A549 (cell line): ENCODE measurements around the gene GOLGA3.

Experiments used
- CHD2 ChIP-seq: fragments of 150-350 bp; IDR thresholded peaks from 2 replicates; pipeline ENCODE4 v1.6.1; 2014; ENCODE audit warnings: low read length; ENCODE audit not compliant: partially characterized antibody
- FOSL2 ChIP-seq, 2 experiments: fragments of 450-650 bp in 1 of 2; fragments of >200 bp in 1 of 2; sonication (Bioruptor Twin) in 1 of 2; formaldehyde crosslinking; IDR thresholded peaks; 2 replicates each; pipeline versions ENCODE4 v1.5.0 to v1.6.1; 2016 to 2020; ENCODE audit warnings: mild to moderate bottlenecking in 1 of 2, moderate library complexity in 1 of 2
- MAZ ChIP-seq: fragments of 150-350 bp; IDR thresholded peaks from 2 replicates; pipeline ENCODE4 v1.6.1; 2014; ENCODE audit warnings: antibody characterized with exemption, low read depth, low read length, borderline replicate concordance
- POLR2A ChIP-seq: IDR thresholded peaks from 2 replicates; pipeline ENCODE4 v1.6.1; 2012; ENCODE audit warnings: mild to moderate bottlenecking, low read length
- RAD21 ChIP-seq, 2 experiments: fragments of >200 bp in 1 of 2; sonication (Bioruptor Twin) in 1 of 2; formaldehyde crosslinking in 1 of 2; IDR thresholded peaks in 1 of 2; conservative IDR thresholded peaks in 1 of 2; 2 replicates in 1 of 2; 3 replicates in 1 of 2; pipeline ENCODE4 v1.6.1; 2012 to 2018; ENCODE audit warnings: inconsistent platforms in 1 of 2
- RCOR1 ChIP-seq: fragments of 150-350 bp; IDR thresholded peaks from 2 replicates; pipeline ENCODE4 v1.6.1; 2014; ENCODE audit warnings: antibody characterized with exemption, low read length, low read depth
- RFX5 ChIP-seq: fragments of 450-650 bp; IDR thresholded peaks from 2 replicates; pipeline ENCODE4 v1.7.1; 2014; ENCODE audit warnings: antibody characterized with exemption, mild to moderate bottlenecking, moderate library complexity
- RNF2 ChIP-seq: fragments of 200-600 bp; sonication (generic); IDR thresholded peaks from 2 replicates; pipeline ENCODE4 v1.6.1; 2016; ENCODE audit warnings: low read depth, mild to moderate bottlenecking, antibody characterized with exemption, moderate library complexity, borderline replicate concordance
- TF ChIP-seq, protein P1 (sequence below): fragments of >200 bp; sonication (Bioruptor Twin); formaldehyde crosslinking; IDR thresholded peaks from 3 replicates; pipeline ENCODE4 v1.5.1; 2016
- TF ChIP-seq, protein P2 (sequence below): fragments of 200-600 bp; sonication (generic); IDR thresholded peaks from 2 replicates; pipeline ENCODE4 v1.6.1; 2016; ENCODE audit warnings: antibody characterized with exemption, mild to moderate bottlenecking, moderate library complexity

DNA sequence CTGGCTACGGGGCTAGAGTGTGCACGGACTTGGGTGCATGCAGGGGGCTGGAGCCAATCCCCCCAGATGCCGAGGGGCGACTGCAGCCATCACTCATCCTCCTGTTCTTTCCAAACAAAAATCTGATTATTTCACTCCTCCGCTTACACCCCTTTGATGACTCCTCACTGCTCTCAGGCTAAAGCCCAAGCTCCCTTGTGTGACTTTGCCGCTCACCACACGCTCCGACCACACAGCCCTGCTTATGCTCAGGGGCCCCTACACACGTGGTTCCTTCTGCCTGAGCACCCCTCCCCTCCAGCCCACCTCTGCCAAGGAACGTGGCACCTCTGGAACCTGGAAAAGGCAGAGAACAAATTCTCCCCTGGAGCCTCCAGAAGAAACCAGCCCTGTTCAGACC is 45.1 kb upstream of the GOLGA3 start:
- TF ChIP-seq, protein P1, sequence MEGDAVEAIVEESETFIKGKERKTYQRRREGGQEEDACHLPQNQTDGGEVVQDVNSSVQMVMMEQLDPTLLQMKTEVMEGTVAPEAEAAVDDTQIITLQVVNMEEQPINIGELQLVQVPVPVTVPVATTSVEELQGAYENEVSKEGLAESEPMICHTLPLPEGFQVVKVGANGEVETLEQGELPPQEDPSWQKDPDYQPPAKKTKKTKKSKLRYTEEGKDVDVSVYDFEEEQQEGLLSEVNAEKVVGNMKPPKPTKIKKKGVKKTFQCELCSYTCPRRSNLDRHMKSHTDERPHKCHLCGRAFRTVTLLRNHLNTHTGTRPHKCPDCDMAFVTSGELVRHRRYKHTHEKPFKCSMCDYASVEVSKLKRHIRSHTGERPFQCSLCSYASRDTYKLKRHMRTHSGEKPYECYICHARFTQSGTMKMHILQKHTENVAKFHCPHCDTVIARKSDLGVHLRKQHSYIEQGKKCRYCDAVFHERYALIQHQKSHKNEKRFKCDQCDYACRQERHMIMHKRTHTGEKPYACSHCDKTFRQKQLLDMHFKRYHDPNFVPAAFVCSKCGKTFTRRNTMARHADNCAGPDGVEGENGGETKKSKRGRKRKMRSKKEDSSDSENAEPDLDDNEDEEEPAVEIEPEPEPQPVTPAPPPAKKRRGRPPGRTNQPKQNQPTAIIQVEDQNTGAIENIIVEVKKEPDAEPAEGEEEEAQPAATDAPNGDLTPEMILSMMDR: no peak
- TF ChIP-seq POLR2A: no peak
- no peak for TF ChIP-seq FOSL2 (IDR thresholded peaks at IDR 0.05)
- TF ChIP-seq FOSL2 (CRISPR knock-in tag; IDR thresholded peaks at IDR 0.05): no peak
- TF ChIP-seq, protein P2, sequence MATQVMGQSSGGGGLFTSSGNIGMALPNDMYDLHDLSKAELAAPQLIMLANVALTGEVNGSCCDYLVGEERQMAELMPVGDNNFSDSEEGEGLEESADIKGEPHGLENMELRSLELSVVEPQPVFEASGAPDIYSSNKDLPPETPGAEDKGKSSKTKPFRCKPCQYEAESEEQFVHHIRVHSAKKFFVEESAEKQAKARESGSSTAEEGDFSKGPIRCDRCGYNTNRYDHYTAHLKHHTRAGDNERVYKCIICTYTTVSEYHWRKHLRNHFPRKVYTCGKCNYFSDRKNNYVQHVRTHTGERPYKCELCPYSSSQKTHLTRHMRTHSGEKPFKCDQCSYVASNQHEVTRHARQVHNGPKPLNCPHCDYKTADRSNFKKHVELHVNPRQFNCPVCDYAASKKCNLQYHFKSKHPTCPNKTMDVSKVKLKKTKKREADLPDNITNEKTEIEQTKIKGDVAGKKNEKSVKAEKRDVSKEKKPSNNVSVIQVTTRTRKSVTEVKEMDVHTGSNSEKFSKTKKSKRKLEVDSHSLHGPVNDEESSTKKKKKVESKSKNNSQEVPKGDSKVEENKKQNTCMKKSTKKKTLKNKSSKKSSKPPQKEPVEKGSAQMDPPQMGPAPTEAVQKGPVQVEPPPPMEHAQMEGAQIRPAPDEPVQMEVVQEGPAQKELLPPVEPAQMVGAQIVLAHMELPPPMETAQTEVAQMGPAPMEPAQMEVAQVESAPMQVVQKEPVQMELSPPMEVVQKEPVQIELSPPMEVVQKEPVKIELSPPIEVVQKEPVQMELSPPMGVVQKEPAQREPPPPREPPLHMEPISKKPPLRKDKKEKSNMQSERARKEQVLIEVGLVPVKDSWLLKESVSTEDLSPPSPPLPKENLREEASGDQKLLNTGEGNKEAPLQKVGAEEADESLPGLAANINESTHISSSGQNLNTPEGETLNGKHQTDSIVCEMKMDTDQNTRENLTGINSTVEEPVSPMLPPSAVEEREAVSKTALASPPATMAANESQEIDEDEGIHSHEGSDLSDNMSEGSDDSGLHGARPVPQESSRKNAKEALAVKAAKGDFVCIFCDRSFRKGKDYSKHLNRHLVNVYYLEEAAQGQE: no peak
- TF ChIP-seq RNF2: no peak
- no peak for TF ChIP-seq CHD2
- TF ChIP-seq RFX5: no peak
- no peak for TF ChIP-seq RCOR1
- TF ChIP-seq MAZ: no peak
- no peak for TF ChIP-seq RAD21 (conservative IDR thresholded peaks at IDR 0.05 in 1 of 2, IDR thresholded peaks at IDR 0.05 in 1 of 2)
